GM12878 (cell line): ENCODE results near the gene PTPRF. TPM values are rescaled to one million over a fixed set of nuclear protein-coding genes. Genes with fewer than 3 reads are reported as not detected.

Source experiments
- ATAC-seq: fragments of 200-7000 bp; cut with Tn5 transposase; 3 replicates; pipeline ENCODE4 v1.9.1; 2020; ENCODE audit warnings: mild to moderate bottlenecking, moderate library complexity
- BruUV-seq: library from RNA; stranded (reverse); fragments of 400-500 nt; replicated peaks from 2 replicates; lab custom pipeline; 2021; lab: Mats Ljungman, UMichigan
- CTCF ChIA-PET: fragments of 300-600 bp; sonication (Branson Sonifier 250); formaldehyde crosslinking; extraction: SDS; loops from one replicate; lab custom pipeline; 2021; ENCODE audit warnings: inconsistent platforms; lab: Yijun Ruan, JAX
- POLR2A ChIA-PET: fragments of 350-600 bp; formaldehyde crosslinking; extraction: SDS; loops from one replicate; lab custom pipeline; 2021; ENCODE audit warnings: inconsistent platforms; lab: Charles Lee
- RAD21 ChIA-PET: fragments of 300-600 bp; sonication (Branson Sonifier 250); formaldehyde crosslinking; loops from one replicate; lab custom pipeline; 2023; ENCODE audit warnings: antibody characterized with exemption; ENCODE audit not compliant: unreplicated experiment; lab: Charles Lee
- SMC1A ChIA-PET: fragments of 300-600 bp; sonication (Branson Sonifier 250); formaldehyde crosslinking; loops from one replicate; lab custom pipeline; 2023; ENCODE audit not compliant: unreplicated experiment, uncharacterized antibody; lab: Charles Lee
- DNase-seq: peaks from one replicate; pipeline ENCODE4 v3.0.0-alpha.2; 2011; ENCODE audit warnings: low read depth, low spot score
- FAIRE-seq: peaks from 3 replicates; lab custom pipeline; 2011; peaks lifted over from hg19 to GRCh38; lab: Jason Lieb, UNC
- H2AFZ ChIP-seq: 2 replicates; pipeline ENCODE4 v1.6.0; 2011; ENCODE audit warnings: low read depth, low read length, control low read depth; ENCODE audit not compliant: control insufficient read depth
- H3K27ac ChIP-seq: 2 replicates; pipeline ENCODE4 v1.5.1; 2011; ENCODE audit warnings: control low read depth; ENCODE audit not compliant: control insufficient read depth, insufficient read depth
- H3K27me3 ChIP-seq, 2 experiments: replicated peaks in 1 of 2; 2 replicates each; pipeline versions ENCODE4 v1.6.0 to v1.6.1; 2011; ENCODE audit warnings: low read length in 1 of 2; ENCODE audit not compliant: control insufficient read depth in 2 of 2, insufficient read depth in 2 of 2
- H3K36me3 ChIP-seq, 2 experiments: 2 replicates each; pipeline ENCODE4 v1.5.1; 2011; ENCODE audit warnings: low read length in 1 of 2; ENCODE audit not compliant: control insufficient read depth in 2 of 2, insufficient read depth in 2 of 2
- H3K4me1 ChIP-seq: 2 replicates; pipeline ENCODE4 v1.6.1; 2011; ENCODE audit warnings: mild to moderate bottlenecking, low read length, moderate library complexity, mixed read lengths; ENCODE audit not compliant: control insufficient read depth, insufficient read depth
- H3K4me2 ChIP-seq: 2 replicates; pipeline ENCODE4 v1.6.0; 2011; ENCODE audit warnings: control low read depth; ENCODE audit not compliant: control insufficient read depth, insufficient read depth
- H3K4me3 ChIP-seq: fragments of 200-600 bp; sonication (generic); 2 replicates; pipeline ENCODE4 v1.5.1; 2016
- H3K79me2 ChIP-seq: 2 replicates; pipeline ENCODE4 v1.6.0; 2011; ENCODE audit warnings: low read length; ENCODE audit not compliant: control insufficient read depth, insufficient read depth
- H3K9ac ChIP-seq: 2 replicates; pipeline ENCODE4 v1.8.0; 2011; ENCODE audit warnings: low read length, control low read depth, mixed read lengths; ENCODE audit not compliant: control insufficient read depth, insufficient read depth
- H3K9me3 ChIP-seq: replicated peaks from 3 replicates; pipeline ENCODE4 v1.5.1; 2011; ENCODE audit warnings: mild to moderate bottlenecking, low read length; ENCODE audit not compliant: control insufficient read depth, insufficient read depth
- H4K20me1 ChIP-seq: 2 replicates; pipeline ENCODE4 v1.6.0; 2011; ENCODE audit not compliant: control insufficient read depth, insufficient read depth
- BHLHE40 ChIP-seq, 2 experiments: fragments of 450-650 bp in 1 of 2; IDR thresholded peaks; 2 replicates each; pipeline ENCODE4 v1.6.1; 2011 to 2017; ENCODE audit warnings: low read depth in 2 of 2, borderline replicate concordance in 1 of 2, improper control_type of control experiment in 1 of 2, low read length in 1 of 2, mild to moderate bottlenecking in 1 of 2
- CBX3 ChIP-seq: fragments of 200-600 bp; sonication (generic); IDR thresholded peaks from 2 replicates; pipeline ENCODE4 v1.6.1; 2016; ENCODE audit warnings: low read depth, borderline replicate concordance
- CHD1 ChIP-seq: IDR thresholded peaks from 2 replicates; pipeline ENCODE4 v1.6.1; 2012; ENCODE audit warnings: low read depth, low read length, improper control_type of control experiment
- EGR1 ChIP-seq, 2 experiments: IDR thresholded peaks; 1 replicate in 1 of 2; 2 replicates in 1 of 2; pipeline ENCODE4 v1.6.1; 2011 to 2012; ENCODE audit warnings: low read depth in 2 of 2, low read length in 2 of 2, borderline replicate concordance in 1 of 2, mild to moderate bottlenecking in 1 of 2, moderate library complexity in 1 of 2
- ELK1 ChIP-seq: IDR thresholded peaks from 2 replicates; pipeline ENCODE4 v1.6.1; 2012; ENCODE audit warnings: low read depth, low read length, improper control_type of control experiment
- FOS ChIP-seq: IDR thresholded peaks from 3 replicates; pipeline ENCODE4 v1.6.1; 2011; ENCODE audit warnings: borderline replicate concordance; ENCODE audit not compliant: insufficient read length; ENCODE audit errors: extremely low read depth
- JUNB ChIP-seq: IDR thresholded peaks from 2 replicates; pipeline ENCODE4 v1.6.1; 2016; ENCODE audit warnings: antibody characterized with exemption, mild to moderate bottlenecking
- MEF2B ChIP-seq: fragments of 450-650 bp; IDR thresholded peaks from 2 replicates; pipeline ENCODE4 v1.6.1; 2018; ENCODE audit warnings: mild to moderate bottlenecking, moderate library complexity; ENCODE audit not compliant: partially characterized antibody, poor library complexity, severe bottlenecking
- MTA2 ChIP-seq: fragments of 450-650 bp; IDR thresholded peaks from 2 replicates; pipeline ENCODE4 v1.6.1; 2016; ENCODE audit warnings: low read depth, mild to moderate bottlenecking, moderate library complexity
- MYC ChIP-seq: IDR thresholded peaks from 2 replicates; pipeline ENCODE4 v1.6.1; 2011; ENCODE audit warnings: mild to moderate bottlenecking, low read length, moderate library complexity, inconsistent platforms; ENCODE audit not compliant: insufficient read depth, insufficient replicate concordance, insufficient read length, severe bottlenecking
- NFYB ChIP-seq: IDR thresholded peaks from 2 replicates; pipeline ENCODE4 v1.6.1; 2011; ENCODE audit warnings: low read depth, mild to moderate bottlenecking, low read length, improper control_type of control experiment, moderate library complexity; ENCODE audit not compliant: insufficient read depth
- PKNOX1 ChIP-seq: fragments of 450-650 bp; IDR thresholded peaks from 2 replicates; pipeline ENCODE4 v1.6.1; 2016; ENCODE audit warnings: mild to moderate bottlenecking
- POU2F2 ChIP-seq: IDR thresholded peaks from 3 replicates; pipeline ENCODE4 v1.6.1; 2011; ENCODE audit warnings: low read depth, mild to moderate bottlenecking, low read length, borderline replicate concordance
- SREBF2 ChIP-seq: IDR thresholded peaks from 2 replicates; pipeline ENCODE4 v1.6.1; 2012; ENCODE audit warnings: mild to moderate bottlenecking, low read length
- TAF1 ChIP-seq: IDR thresholded peaks from 2 replicates; pipeline ENCODE4 v1.6.1; 2011; ENCODE audit warnings: mild to moderate bottlenecking, low read depth, low read length, borderline replicate concordance
- TARDBP ChIP-seq: IDR thresholded peaks from 2 replicates; pipeline ENCODE4 v1.6.1; 2016; ENCODE audit warnings: borderline replicate concordance
- ZNF384 ChIP-seq: IDR thresholded peaks from 2 replicates; pipeline ENCODE4 v1.6.1; 2012; ENCODE audit warnings: low read depth, mild to moderate bottlenecking, low read length, improper control_type of control experiment, borderline replicate concordance
- WGBS: methylation state at CpG from one replicate; pipeline ENCODE4 v1.1.6; 2016; ENCODE audit warnings: low lambda C conversion rate; ENCODE audit not compliant: insufficient replicate concordance, insufficient coverage; ENCODE audit errors: missing lambda C conversion rate; 5-methylcytosine and 5-hydroxymethylcytosine counted together
- in situ Hi-C: fragments of 300-500 bp; cut with MboI; formaldehyde crosslinking; loops from 9 replicates; pipeline ENCODE4 v1.14.3; 2018; ENCODE audit warnings: mixed read lengths
- intact Hi-C: fragments of 100-400 bp; cut with micrococcal nuclease; formaldehyde crosslinking; loops from one replicate; pipeline ENCODE4 v1.14.2; 2022; ENCODE audit not compliant: unreplicated experiment
- polyA plus RNA-seq, 11 experiments: library from polyadenylated mRNA; depleted of rRNA in 4 of 11; unstranded in 6 of 11; stranded (reverse) in 5 of 11; fragments of >200 nt; fragmentation: Nextera tagmentation in 4 of 11; fragmentation: Illumina TruSeq in 1 of 11; extraction: Ambion mirVana in 4 of 11; extraction: Trizol in 1 of 11; gene quantifications; 1 replicate in 1 of 11; 2 replicates in 10 of 11; pipeline versions ENCODE4 v1.2.1 to v1.2.3, GENCODE V29; 2011 to 2016; ENCODE audit warnings: inconsistent platforms in 2 of 11, missing spikeins in 2 of 11, low read depth in 1 of 11
- total RNA-seq, 4 experiments: library from RNA; depleted of rRNA in 3 of 4; stranded (reverse); fragments of >200 nt in 3 of 4; fragmentation: Illumina TruSeq in 1 of 4; extraction: Trizol in 1 of 4; gene quantifications; 2 replicates each; pipeline versions ENCODE4 v1.2.1 to v1.2.3, GENCODE V29; 2013 to 2021
- TF ChIP-seq, protein P1 (sequence below), 3 experiments: IDR thresholded peaks in 2 of 3; conservative IDR thresholded peaks in 1 of 3; 2 replicates each; pipeline ENCODE4 v1.5.1; 2011; ENCODE audit warnings: low read depth in 3 of 3, low read length in 3 of 3, mild to moderate bottlenecking in 3 of 3, control low read depth in 2 of 3, moderate library complexity in 2 of 3, inconsistent platforms in 1 of 3, mixed read lengths in 1 of 3; ENCODE audit not compliant: control insufficient read depth in 2 of 3, insufficient read depth in 1 of 3; ENCODE audit errors: extremely low read depth in 1 of 3

Gene PTPRF
- total and polyA plus RNA-seq, 10 of the 15 experiments (the other 5 are each of a cell fraction or from before 2014, with no cell fraction given): 0.04 to 2.6 (median 0.32) TPM

GRCh38 chr1:43554444-43554992, 23.8 kb downstream of the PTPRF start (continued):
- TF ChIP-seq FOS (no peak), CBX3 (no peak), CHD1 (no peak)
- TF ChIP-seq, protein P1, sequence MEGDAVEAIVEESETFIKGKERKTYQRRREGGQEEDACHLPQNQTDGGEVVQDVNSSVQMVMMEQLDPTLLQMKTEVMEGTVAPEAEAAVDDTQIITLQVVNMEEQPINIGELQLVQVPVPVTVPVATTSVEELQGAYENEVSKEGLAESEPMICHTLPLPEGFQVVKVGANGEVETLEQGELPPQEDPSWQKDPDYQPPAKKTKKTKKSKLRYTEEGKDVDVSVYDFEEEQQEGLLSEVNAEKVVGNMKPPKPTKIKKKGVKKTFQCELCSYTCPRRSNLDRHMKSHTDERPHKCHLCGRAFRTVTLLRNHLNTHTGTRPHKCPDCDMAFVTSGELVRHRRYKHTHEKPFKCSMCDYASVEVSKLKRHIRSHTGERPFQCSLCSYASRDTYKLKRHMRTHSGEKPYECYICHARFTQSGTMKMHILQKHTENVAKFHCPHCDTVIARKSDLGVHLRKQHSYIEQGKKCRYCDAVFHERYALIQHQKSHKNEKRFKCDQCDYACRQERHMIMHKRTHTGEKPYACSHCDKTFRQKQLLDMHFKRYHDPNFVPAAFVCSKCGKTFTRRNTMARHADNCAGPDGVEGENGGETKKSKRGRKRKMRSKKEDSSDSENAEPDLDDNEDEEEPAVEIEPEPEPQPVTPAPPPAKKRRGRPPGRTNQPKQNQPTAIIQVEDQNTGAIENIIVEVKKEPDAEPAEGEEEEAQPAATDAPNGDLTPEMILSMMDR (IDR thresholded peaks at IDR 0.05 in 2 of 3, conservative IDR thresholded peaks at IDR 0.05 in 1 of 3; ENCODE audit: control insufficient read depth in 2 of 3, extremely low read depth in 1 of 3, insufficient read depth in 1 of 3, low read depth in 3 of 3, low read length in 3 of 3): peak; percentile 54 to 63 (median 59)

DNA sequence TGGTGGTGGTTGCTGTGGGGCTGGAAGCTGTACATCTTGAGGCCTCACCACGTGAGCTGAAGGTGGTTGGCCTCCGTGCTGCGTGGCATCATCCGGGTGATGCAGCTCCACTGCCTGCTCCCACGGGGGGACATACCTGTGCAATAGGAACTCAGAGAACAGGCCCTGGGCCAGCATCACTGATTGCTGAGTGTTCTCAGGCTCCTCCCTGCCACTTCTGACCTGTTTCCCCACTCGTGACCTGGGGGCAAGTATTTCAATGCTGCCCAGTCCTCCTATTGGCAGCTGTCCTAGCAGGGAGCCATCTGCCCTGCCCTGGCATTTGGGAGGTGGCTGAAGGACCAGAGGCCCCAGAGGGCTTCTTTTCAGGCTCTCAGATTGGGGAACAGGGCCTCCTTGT, 26.1 kb downstream of the PTPRF start:
- no peaks in the 10 kb centered on the region for H4K20me1 ChIP-seq
- H3K27me3 ChIP-seq: no peaks in the 10 kb centered on the region
- ChIA-PET POLR2A (no interaction called here), CTCF (interaction anchor here (1.2 kb wide), 1 partner anchor 13 kb away, joined by 3 read pairs; no protein-coding TSS in a partner anchor), SMC1A (no interaction called here), RAD21 (interaction anchor here (0.7 kb wide), 1 partner anchor 750 kb away, joined by 3 read pairs; no protein-coding TSS in a partner anchor)
- no peak overlapping the region for H3K4me3 ChIP-seq
- in situ Hi-C loops: no loop called here
- no TSS peak for BruUV-seq
- no peaks in the 10 kb centered on the region for H3K36me3 ChIP-seq
- intact Hi-C loops: no loop called here
- no peaks in the 10 kb centered on the region for H3K9me3 ChIP-seq
- H3K4me1 ChIP-seq: no peaks in the 10 kb centered on the region
- ATAC-seq (no peak), DNase-seq (no peak), FAIRE-seq (no peak)
- no peak overlapping the region for H3K27ac ChIP-seq
- H3K4me2 ChIP-seq: no peak overlapping the region
- no peaks in the 10 kb centered on the region for H3K79me2 ChIP-seq
- no peak overlapping the region for H3K9ac ChIP-seq
- H2AFZ ChIP-seq: no peak overlapping the region
- 48% methylated on average over 6 of the region's 6 CpGs for WGBS
- TF ChIP-seq TAF1 (no peak), PKNOX1 (no peak), BHLHE40 (IDR thresholded peaks at IDR 0.05; ENCODE audit: borderline replicate concordance in 1 of 2, low read depth in 2 of 2, low read length in 1 of 2) (no peak), POU2F2 (no peak), ZNF384 (no peak), ELK1 (no peak), NFYB (no peak), MYC (no peak), JUNB (no peak), TARDBP (no peak), MTA2 (no peak), MEF2B (no peak), EGR1 (IDR thresholded peaks at IDR 0.05; ENCODE audit: borderline replicate concordance in 1 of 2, low read depth in 2 of 2, low read length in 2 of 2) (no peak), SREBF2 (no peak)
